CD4-positive, alpha-beta T cell treated with Interleukin-2 at 100 ng/mL for 4 hours (primary cell): ENCODE measurements around the gene ZNF207.
"Not testable (repeated sequence)": the region's sequence is repeated elsewhere in the genome, so short reads cannot be mapped to it uniquely, and the experiment has no call there.

Experiments
- DNase-seq: peaks from one replicate; pipeline ENCODE4 v3.0.0-alpha.2; 2020; ENCODE audit warnings: low spot score

ZNF207 gene

GRCh38 chr17:32388128-32388527 lies 38.2 kb downstream of the ZNF207 start:
- not testable (repeated sequence) for DNase-seq

GRCh38 chr17:32388613-32389459 lies 38.9 kb downstream of the ZNF207 start:
- no peak for DNase-seq

DNA sequence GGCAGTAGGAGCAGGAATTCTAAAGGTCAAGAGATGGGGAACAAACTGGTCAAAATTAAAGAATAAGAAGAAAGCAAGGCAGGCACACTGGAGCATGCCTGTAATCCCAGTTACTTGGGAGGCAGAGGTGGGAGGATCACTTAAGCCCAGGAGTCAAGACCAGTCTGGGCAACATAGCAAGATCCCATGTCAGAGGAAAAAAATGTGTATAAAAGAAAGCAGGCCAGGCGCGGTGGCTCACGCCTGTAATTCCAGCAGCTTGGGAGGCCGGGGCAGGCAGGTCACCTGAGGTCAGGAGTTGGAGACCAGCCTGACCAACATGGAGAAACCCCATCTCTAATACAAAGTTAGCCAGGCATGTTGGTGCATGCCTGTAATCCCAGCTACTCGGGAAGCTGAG lies 43.9 kb downstream of the ZNF207 start:
- DNase-seq: no peak

GRCh38 chr17:32396343-32396742 lies 46.4 kb downstream of the ZNF207 start:
- DNase-seq: no peak

GRCh38 chr17:32398946-32399345 lies 49.0 kb downstream of the ZNF207 start:
- no peak for DNase-seq

GRCh38 chr17:32410085-32410484 lies 60.1 kb downstream of the ZNF207 start:
- DNase-seq: not testable (repeated sequence)

- no peak for DNase-seq
These were observed 76.9 kb downstream of the ZNF207 start for GRCh38 chr17:32426894-32427293.

DNA sequence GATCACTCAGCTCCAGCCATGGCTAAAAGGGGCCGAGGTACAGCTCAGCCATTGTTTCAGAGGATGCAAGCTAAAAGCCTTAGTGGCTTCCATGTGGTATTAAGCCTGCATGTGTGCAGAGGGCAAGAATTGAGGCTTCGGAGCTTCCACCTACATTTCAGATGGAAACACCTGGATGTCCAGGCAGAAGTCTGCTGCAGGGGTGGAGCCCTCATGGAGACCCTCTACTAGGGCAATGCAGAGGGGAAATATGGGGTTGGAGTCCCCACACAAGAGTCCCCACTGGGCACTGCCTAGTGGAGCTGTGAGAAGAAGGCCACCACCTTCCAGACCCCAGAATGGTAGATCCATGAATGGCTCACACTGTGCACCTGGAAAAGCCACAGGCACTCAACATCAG lies 79.6 kb downstream of the ZNF207 start:
- no peak for DNase-seq
